AG04449 (cell line): ENCODE results near the gene PITPNM2.

ENCODE experiments used
- CTCF ChIA-PET: fragments of 350-600 bp; formaldehyde crosslinking; extraction: SDS; loops from one replicate; lab custom pipeline; 2021; ENCODE audit warnings: antibody characterized with exemption; lab: Yijun Ruan, JAX
- POLR2A ChIA-PET: fragments of 400-600, 350-600 bp; formaldehyde crosslinking; extraction: SDS; loops from one replicate; lab custom pipeline; 2020; ENCODE audit warnings: antibody characterized with exemption, inconsistent platforms; lab: Yijun Ruan, JAX
- DNase-seq: peaks from one replicate; pipeline ENCODE4 v3.0.0-alpha.2; 2010; ENCODE audit warnings: low read depth, low spot score
- H3K4me3 ChIP-seq: 2 replicates; pipeline ENCODE4 v1.5.1; 2011; ENCODE audit warnings: low read depth, mild to moderate bottlenecking, control low read depth, low read length
- TF ChIP-seq, protein P1 (sequence below): IDR thresholded peaks from one replicate; pipeline ENCODE4 v1.5.1; 2011; ENCODE audit warnings: mild to moderate bottlenecking, moderate library complexity, low read length, control low read depth, inconsistent platforms; ENCODE audit not compliant: insufficient read depth; ENCODE audit errors: missing control alignments

The PITPNM2 gene

GRCh38 chr12:123167329-123167728, 16.4 kb upstream of the PITPNM2 start:
- no peak overlapping the region for H3K4me3 ChIP-seq
- POLR2A ChIA-PET: no interaction called here
- TF ChIP-seq, protein P1, sequence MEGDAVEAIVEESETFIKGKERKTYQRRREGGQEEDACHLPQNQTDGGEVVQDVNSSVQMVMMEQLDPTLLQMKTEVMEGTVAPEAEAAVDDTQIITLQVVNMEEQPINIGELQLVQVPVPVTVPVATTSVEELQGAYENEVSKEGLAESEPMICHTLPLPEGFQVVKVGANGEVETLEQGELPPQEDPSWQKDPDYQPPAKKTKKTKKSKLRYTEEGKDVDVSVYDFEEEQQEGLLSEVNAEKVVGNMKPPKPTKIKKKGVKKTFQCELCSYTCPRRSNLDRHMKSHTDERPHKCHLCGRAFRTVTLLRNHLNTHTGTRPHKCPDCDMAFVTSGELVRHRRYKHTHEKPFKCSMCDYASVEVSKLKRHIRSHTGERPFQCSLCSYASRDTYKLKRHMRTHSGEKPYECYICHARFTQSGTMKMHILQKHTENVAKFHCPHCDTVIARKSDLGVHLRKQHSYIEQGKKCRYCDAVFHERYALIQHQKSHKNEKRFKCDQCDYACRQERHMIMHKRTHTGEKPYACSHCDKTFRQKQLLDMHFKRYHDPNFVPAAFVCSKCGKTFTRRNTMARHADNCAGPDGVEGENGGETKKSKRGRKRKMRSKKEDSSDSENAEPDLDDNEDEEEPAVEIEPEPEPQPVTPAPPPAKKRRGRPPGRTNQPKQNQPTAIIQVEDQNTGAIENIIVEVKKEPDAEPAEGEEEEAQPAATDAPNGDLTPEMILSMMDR: no peak
- CTCF ChIA-PET: interaction anchor here (1.2 kb wide), 1 partner anchor 11 kb away, joined by 3 read pairs; no protein-coding TSS in a partner anchor
- no peak for DNase-seq

DNA sequence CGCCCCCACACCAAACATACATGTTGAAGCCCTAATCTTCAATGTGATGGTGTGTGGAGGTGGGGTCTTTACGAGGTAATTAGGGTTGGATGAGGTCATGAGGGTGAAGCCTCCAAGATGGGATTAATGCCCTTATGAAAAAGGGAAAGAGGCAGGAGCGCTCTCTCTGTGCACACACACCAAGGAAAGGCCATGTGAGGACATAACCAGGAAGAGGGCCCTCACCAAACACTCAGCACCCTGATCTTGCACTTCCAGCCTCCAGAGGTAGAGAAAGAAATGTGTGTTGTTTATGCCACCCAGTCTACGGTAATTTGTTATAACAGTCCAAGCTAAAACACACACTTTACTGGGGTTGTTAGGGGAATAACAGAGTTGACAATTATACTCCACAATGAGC, 14.6 kb upstream of the PITPNM2 start:
- no peak overlapping the region for H3K4me3 ChIP-seq
- CTCF ChIA-PET: interaction anchor here (0.9 kb wide), 1 partner anchor 10 kb away, joined by 3 read pairs; no protein-coding TSS in a partner anchor
- POLR2A ChIA-PET: no interaction called here
- TF ChIP-seq, protein P1: no peak
- DNase-seq: no peak

- CTCF ChIA-PET: interaction anchor here (0.7 to 0.9 kb wide), 2 partner anchors 11 to 304 kb away, joined by 3 read pairs; no protein-coding TSS in a partner anchor
- POLR2A ChIA-PET: no interaction called here
Measured at GRCh38 chr12:123164710-123165261, 13.9 kb upstream of the PITPNM2 start.

DNA sequence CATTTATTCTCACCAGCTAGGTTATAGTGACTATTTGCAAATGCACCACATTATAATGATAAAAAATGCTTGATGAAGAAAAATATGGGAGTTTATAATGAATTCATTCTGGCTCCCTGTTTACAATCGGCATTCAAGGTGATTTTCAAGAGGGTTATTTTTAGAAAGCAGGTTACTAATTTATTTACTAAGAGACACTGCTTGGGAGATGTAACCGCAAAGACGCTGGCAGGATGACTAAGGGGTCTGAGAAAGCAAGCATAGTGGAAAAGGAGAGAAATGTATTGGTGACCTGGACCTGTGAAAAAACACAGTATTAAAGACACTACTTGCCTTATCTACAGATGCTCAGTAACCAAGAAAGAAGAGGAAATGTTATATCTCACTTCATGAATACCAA, 13.3 kb upstream of the PITPNM2 start:
- POLR2A ChIA-PET: no interaction called here
- no peak overlapping the region for H3K4me3 ChIP-seq
- TF ChIP-seq, protein P1: no peak
- CTCF ChIA-PET: interaction anchor here (0.7 kb wide), 1 partner anchor 303 kb away, joined by 3 read pairs; no protein-coding TSS in a partner anchor
- DNase-seq: no peak

More at GRCh38 chr12:123164710-123165261, 13.9 kb upstream of the PITPNM2 start:
- H3K4me3 ChIP-seq: no peak overlapping the region
- DNase-seq: no peak
- TF ChIP-seq, protein P1: no peak

- TF ChIP-seq, protein P1: no peak
- POLR2A ChIA-PET: no interaction called here
- CTCF ChIA-PET: interaction anchor here (1.5 kb wide), 1 partner anchor 9 kb away, joined by 3 read pairs; no protein-coding TSS in a partner anchor
- H3K4me3 ChIP-seq: no peak overlapping the region
- DNase-seq: no peak
Measured at GRCh38 chr12:123163227-123163626, 12.3 kb upstream of the PITPNM2 start.

DNA sequence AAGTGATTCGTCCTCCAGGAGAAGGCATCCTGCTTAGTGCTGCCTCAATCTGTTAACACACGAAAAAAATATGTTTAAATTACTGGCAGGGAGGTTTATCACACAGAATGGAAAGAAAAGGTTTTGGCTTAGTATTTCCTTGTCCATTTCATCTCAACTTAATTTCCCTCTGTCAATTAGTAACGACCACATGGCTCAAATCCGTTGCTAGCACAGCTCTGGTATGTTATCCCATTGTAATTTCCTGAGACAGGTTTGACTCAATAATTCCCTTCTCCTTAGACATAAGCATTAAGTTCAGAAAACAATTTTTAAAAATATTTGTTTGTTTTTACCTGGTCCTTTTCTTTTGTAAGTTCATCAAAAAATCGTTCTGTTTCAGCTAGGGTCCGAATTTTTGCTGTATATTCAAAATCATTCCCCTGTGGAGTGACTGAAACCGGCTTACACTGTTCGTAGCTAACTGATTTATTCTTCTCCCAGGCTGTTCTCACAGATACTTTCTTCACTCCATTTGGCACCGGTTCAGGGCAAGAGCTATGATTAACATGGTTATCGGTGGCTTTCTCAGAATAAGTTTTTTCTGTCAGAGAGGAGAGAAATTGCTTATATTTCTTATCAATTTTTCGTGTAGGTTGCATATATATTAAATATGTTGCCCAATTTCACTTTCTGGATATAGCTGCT, 10.1 kb upstream of the PITPNM2 start:
- H3K4me3 ChIP-seq: no peak overlapping the region
- TF ChIP-seq, protein P1: no peak
- ChIA-PET CTCF (interaction anchor here (0.9 to 1.0 kb wide), 2 partner anchors 8 to 26 kb away, joined by 3 read pairs; no protein-coding TSS in a partner anchor), POLR2A (no interaction called here)
- DNase-seq: no peak
